ENCODE data around the gene PLXNA2.

DNA sequence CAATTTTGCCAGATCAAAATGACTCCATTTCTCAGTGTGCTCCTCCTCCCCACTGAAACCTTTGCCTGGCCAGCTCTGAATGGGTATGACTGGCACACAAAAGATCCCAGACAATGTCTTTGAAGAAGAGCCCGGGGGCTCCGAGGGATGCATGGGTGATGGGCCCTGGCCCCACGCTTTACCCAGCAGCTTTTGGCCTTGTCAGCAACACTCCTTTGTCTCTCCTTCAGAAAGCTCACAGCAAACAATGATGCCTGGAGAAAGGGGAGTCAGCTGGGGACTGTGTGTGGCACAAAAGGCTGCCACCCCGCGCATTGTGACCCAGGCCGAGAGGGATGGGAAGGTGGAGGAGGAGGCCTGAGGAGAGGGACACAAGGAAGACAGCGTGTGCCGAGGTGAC, 45.9 kb downstream of the PLXNA2 start:
- TF ChIP-seq EZH2phosphoT487 (IDR thresholded peaks at IDR 0.05; ENCODE audit: insufficient read depth, low read depth) (no peak), EZH2 (IDR thresholded peaks at IDR 0.05; ENCODE audit: insufficient read depth, poor library complexity, severe bottlenecking) (no peak)
